Measurements from ENCODE around the gene LPIN2.
"Not testable (repeated sequence)": the region's sequence is repeated elsewhere in the genome, so short reads cannot be mapped to it uniquely, and the experiment has no call there.

LPIN2 gene, protein sequence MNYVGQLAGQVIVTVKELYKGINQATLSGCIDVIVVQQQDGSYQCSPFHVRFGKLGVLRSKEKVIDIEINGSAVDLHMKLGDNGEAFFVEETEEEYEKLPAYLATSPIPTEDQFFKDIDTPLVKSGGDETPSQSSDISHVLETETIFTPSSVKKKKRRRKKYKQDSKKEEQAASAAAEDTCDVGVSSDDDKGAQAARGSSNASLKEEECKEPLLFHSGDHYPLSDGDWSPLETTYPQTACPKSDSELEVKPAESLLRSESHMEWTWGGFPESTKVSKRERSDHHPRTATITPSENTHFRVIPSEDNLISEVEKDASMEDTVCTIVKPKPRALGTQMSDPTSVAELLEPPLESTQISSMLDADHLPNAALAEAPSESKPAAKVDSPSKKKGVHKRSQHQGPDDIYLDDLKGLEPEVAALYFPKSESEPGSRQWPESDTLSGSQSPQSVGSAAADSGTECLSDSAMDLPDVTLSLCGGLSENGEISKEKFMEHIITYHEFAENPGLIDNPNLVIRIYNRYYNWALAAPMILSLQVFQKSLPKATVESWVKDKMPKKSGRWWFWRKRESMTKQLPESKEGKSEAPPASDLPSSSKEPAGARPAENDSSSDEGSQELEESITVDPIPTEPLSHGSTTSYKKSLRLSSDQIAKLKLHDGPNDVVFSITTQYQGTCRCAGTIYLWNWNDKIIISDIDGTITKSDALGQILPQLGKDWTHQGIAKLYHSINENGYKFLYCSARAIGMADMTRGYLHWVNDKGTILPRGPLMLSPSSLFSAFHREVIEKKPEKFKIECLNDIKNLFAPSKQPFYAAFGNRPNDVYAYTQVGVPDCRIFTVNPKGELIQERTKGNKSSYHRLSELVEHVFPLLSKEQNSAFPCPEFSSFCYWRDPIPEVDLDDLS

DNA sequence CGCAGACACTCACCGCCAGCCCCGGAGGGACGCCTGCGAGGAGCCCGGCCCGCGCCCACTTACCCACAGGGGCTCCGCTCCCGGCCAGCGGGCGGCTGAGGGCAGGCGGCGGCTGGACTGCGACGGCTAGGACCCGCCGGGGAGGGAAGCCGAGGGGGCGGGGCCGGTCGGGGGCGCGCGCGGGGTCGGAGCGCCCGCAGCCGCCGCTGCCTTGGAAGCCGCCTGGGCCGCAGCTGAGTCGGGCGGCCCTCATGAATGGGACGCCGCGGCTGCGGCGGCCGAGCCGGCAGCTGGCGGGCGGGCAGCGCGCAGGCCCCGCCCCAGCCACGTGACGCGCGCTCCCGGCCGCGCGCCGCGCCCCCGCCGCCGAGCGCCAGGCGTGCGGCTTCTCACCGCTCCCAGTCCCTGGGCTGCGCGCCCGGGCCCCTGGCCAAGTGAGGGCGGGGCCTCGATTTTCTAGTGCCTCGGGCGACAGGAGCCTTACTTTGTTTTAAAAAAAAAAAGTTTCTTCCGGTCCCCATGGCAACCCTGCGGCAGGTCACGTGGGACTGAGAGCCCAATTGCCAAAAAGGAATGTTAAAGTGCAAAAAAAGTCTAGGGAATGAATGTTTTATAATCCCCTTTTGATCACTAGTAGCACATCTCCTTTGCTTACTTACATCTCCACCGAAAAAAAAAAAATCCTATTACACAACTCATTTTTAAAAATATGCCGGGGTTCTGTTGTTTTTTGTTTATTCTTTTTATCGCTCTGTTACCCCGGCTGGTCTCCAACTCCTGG is at the start of gene LPIN2:
Gene LPIN2, minus strand, starts transcription at position 121 of the 781 bp plus-strand sequence. CDS start 52,304 bp downstream, outside the sequence.
- peak; percentile 98 for DNase-seq

DNA sequence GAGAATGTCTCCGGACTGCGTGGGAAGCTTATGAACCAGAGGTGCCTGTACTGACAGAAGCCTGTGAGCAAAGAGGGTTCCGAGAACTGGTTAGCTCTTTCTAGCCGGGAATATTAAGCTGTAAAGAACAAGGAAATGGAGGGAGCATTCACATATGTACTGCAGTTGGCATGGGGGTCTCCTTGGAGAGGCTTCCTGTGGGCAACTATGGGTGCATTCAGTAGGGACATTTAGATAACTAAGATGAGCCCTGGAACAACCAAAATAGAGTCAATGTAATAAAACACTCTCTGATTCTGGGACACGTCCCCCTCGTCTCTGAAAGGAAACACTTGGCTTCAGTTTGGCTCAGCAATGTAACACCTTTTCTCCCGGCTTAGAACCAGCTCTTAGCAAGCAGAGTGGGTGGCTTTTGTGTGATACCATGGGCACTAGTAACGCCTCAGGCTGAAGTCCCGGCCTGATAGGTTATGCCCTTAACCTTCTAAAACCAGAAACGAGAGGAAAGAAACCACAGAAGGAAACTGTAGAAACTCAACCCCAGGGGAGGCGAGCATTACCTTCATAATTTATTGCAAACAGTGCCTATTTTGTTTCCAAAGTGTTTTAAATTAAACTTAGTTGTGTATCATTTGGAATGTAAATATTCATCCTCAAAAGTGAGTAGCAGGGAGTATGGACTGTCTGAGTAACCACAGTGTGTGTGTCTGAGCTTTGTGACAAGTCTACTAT is 48.8 kb upstream of the LPIN2 start:
- DNase-seq: peak; percentile 85

DNA sequence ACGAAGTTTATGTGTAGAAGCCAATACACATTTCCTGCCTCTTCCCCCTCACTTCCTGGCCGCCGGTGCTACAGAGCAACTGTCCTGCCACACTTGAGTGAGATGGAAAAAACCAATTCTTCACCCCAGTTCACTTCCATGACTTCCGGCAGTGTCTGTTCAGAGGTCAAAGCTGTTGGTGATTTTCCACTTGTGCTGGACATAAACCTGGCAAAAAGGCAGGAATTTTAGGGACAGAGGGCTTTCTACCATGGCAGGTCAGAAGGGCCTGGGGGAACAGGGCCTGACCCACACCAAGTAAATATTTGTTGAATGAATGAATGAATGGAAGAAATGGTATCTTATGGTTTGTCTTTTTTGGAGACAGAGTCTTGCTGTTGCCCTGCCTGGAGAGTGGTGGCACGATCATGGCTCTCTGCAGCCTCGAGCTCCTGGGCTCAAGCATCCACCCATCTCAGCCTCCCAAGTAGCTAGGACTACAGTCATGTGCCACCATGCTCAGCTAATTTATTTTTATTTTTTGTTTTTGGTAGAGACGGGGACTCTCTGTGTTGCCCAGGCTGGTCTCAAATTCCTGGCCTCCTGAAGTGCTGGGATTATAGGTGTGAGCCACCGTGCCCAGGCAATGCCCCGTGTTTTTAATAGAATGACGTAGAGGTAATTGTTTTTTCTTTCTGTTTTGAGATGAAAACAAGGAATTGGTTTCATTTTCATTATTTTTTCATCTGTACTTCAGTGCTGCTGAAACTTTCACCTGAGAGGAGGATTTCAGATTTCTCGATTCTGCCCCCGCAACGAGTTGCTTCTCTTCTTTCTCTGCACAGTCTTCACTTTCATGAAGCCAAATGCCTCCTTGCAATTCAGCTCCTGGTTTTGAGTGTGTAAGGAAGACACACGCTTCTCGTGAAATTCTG is 48.0 kb upstream of the LPIN2 start:
- DNase-seq: peak; percentile 78

DNA sequence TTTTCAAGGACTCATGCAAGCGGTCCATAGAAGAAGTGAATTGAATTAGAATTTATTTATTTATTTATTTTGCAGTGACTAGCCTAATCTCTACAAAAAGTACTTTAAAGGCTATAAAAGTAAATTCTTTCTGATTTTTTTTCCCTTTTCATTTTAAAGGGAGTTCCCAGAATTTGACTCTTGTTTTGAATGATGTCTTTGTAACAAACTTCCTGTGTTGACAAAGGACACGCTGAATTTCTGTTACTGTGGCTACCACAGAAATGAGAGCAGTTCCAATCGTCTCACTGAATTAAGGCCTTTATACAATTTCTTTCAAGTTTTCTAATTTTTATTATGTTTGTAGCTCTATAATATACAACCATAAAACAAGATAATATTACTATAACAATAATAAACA is 46.3 kb upstream of the LPIN2 start:
- peak; percentile 77 for DNase-seq

DNA sequence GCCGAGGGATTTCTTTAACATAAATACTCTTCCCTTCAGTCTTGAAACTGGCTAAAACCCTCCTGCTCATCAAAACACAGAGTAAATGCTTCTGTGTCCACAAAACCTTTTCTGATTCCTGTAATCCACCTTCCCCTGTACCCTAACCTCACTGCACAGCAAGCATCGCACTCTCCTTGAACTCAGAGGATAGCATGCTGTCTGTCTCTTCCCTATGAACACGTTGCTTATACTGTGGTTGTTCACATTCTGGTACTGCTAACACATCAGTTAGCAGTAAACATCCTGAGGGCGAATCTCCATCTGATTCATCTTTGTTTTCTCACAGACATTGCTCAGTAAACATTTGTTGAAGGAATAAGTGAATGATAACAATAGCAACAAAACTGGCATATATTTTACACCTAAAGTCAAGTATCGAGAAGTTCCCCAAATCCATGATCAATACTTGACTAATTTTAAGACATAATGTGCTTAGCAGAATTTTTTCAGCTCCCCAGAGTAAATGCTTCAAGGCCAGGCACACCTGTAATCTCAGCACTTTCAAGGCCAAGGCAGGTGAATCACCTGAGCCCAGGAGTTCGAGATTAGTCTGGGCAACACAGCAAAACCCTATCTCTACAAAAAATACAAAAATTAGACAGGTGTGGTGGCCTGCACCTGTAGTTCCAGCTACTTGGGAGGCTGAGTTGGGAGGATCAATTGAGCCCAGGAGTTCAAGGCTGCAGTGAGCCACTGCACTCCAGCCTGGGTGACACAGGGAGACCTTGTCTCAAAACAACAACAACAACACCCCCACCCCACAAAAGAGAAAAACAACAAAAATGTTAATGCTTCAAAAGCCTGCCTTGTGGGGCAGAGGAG is 45.6 kb upstream of the LPIN2 start:
- DNase-seq: peak; percentile 73

DNA sequence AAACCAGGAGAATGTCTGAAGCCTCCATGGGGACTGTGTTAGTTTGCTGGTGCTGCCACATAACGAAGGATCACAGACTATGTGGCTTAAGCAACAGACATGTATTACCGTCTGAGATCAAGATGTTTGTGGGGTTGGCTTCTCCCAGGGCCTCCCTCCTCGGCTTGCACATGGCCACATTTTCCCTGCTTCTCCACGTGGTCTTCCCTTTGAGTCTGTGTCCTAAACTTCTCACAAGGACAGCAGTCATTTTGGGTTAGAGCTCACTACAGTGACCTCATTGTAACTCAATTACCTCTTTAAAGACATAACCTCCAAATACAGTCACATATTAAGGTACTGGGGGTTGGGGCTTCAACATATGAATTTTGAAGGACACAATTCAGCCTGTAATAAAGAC is 44.6 kb upstream of the LPIN2 start:
- no peak for DNase-seq

DNA sequence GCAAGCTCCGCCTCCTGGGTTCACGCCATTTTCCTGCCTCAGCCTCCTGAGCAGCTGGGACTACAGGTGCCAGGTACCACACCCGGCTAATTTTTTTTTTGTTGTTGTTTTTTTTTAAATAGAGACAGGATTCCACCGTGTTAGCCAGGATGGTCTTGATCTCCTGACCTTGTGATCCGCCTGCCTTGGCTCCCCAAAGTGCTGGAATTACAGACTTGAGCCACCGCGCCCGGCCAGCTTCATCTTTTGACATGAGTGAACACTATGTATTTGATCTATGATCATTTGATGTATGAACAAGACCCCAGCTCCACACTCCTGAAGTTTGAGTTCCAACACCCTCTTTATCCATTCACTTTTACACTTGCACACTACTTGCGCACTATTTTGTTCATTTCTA is 43.4 kb upstream of the LPIN2 start:
- no peak for DNase-seq

DNA sequence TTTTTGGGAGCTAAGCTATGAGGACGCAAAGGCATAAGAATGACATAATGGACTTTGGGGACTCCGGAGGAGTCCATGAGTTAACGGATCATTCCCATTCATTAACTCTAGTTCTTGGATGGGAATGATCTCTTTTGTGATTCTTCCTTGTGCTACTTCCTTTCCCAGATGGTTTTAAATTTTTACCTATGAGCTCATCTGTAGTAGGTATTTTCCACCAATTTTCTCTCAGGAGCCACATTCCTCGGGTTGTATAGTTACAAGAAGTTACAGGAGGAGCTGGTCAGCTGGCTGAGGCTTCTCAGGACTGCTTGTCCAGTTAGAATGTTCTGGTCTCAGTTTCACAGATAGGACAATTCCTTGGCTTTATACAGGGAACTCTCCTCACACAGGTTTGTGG is 42.9 kb upstream of the LPIN2 start:
- no peak for DNase-seq

DNA sequence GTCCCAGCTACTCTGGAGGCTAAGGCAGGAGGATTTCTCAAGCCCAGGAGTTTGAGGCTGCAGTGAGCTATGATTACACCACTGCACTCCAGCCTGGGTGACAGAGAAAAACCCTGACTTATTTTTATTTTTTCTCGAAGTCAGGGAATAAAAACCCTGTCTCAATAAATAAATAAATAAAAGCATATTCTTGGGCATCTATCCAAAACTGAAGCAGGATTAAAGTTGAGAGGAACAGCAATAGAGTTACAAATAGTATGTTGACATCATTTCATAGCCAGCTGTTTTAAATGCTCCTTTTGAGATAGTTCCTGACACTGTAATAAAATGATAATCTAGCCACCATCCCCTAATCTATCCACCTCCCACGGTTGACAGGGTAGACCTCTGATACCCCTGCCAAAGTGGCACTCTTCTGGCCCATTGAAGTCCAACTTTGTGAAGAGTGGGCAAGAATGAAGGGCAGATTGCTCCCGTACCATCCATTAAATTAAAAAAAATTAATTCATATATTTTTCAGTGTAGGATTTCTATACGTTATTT is 42.3 kb upstream of the LPIN2 start:
- DNase-seq: no peak

DNA sequence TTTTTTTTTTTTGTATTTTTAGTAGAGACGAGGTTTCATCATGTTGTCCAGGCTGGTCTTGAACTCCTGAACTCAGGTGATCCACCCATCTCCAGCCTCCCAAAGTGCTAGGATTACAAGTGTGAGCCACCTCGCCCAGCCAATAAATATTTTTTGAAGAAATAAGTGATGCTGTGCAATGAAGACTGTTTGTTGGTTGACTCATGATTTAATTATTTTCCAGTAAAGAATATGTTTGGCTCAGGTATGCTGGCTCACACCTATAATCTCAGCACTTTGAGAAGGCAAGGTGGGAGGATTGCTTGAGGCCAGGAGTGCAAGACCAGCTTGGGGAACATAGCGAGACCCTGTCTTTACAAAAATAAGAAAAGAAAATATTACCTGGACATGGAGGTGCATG is 41.8 kb upstream of the LPIN2 start:
- DNase-seq: no peak

DNA sequence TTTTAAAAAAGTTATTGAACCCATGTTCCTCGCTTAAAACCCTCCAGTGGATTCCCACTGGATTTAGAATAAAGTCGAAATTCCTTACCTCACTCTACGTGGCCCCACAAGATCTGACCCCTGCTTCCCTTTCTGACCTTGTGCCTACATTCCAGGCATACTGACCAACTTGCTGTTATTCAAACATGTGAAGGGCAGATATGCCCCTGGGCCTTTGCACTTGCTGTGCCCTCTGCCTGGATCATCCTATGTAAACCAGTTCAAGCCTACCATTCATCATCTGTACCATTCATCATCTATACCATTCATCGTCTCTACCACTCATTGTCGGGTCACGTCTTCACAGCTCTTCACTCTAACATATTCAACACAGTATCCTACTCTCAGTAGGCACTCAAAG is 41.3 kb upstream of the LPIN2 start:
- DNase-seq: no peak

DNA sequence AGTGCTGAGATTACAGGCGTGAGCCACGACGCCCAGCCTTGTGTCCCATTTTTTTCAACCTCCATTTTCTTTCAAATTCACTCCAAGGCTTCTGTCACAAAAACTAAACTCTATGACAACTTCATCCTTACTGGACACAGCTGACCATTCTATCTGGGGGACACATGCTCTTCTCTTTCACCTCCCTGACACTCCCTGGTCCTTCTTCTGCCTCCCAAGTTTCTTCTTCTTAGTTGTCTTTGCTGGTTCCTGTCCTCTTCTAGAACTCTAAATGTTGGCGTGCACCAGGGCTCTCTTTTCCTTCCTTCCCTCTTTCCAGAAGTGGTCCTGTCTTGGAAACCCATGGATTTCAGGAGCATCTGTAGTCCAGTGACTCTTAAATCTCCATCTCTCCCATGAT is 40.1 kb upstream of the LPIN2 start:
- DNase-seq: no peak

DNA sequence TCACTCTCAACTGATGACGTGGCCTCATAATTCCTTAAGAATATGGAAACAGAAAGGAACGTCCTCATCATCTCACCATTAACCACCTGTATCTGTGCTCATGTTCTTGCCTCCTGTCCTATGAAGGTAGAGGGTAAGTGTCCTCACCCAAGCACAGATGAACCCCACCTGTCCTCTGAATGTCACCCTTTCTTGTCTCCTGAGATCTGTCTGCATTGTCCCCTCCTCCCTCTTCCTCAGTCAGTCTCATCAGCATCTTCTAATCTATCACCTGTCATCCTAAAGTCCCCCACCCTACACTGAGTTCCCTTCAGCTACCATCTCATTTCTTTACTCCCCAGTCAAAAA is 39.4 kb upstream of the LPIN2 start:
- no peak for DNase-seq

DNA sequence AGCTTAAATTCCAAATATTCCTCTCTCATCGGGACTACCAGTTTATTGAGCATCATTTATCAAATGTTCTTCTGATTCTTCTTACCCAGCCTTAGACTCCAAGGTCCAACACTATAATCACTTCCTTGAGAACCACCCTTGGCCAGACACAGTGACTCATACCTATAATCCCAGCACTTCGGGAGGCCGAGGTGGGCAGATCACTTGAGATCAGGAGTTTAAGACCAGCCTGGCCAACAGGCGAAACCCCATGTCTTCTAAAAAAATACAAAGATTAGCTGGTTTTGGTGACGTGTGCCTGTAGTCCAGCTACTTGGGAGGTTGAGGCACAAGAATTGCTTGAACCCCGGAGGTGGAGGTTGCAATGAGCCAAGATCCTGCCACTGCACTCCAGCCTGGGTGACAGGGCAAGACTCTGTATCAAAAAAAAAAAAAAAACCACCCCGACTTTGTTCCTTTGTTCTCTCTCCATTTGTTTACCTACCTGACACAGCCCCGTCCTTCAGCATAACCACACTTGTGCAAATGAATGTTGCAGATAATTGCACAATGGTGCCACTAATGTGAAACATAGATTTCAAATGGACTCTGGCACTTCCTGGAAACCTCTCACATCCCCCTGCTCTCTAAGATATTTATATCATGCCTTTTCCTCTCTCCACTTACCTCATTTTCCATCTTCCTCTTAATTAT is 38.9 kb upstream of the LPIN2 start:
- DNase-seq: no peak

DNA sequence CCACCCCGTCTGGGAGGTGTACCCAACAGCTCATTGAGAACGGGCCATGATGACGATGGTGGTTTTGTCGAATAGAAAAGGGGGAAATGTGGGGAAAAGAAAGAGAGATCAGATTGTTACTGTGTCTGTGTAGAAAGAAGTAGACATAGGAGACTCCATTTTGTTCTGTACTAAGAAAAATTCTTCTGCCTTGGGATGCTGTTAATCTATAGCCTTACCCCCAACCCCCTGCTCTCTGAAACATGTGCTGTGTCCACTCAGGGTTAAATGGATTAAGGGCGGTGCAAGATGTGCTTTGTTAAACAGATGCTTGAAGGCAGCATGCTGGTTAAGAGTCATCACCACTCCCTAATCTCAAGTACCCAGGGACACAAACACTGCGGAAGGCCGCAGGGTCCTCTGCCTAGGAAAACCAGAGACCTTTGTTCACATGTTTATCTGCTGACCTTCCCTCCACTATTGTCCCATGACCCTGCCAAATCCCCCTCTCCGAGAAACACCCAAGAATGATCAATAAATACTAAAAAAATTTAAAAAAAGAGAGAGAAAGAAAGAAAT is 37.0 kb upstream of the LPIN2 start:
- DNase-seq: not testable (repeated sequence)

DNA sequence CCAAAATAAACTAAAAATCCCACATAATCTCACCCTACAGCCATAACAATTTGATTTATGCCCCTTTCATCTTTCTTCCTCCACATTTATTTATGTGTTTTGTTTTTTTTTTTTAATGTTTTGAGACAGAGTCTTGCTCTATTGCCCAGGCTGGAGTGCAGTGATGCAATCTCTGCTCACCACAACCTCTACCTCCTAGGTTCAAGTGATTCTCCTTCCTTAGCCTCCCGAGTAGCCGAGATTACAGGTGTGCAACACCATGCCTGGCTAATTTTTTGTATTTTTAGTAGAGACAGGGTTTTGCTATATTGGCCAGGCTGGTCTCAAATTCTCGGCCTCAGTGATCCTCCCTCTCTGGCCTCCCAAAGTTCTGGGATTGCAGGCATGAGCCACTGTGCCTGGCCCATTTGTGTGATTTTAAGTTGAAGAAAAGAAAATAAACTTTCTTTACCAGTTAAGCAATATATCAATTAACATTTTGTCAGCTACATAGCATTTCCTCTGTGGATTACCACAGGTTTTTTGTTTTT is 35.9 kb upstream of the LPIN2 start:
- DNase-seq: no peak

DNA sequence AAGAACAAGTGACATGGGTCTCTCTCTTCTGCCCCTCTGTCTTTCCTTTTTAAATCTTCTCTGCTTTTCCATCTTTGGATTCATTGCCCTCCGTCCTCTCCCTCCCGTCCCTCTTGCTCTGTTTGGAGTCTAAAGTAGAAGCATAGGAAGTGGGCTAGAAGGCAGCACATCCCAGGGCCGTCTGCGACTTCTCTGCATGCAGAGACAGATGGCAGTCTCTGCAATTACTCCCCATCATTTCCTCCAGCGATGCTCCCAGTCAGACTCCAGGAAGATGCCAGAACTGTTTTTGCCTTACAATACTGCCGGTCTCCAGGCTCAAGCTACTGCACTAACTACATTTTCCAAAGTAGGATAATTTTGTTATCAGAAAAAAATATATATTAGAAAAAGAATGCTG is 35.2 kb upstream of the LPIN2 start:
- no peak for DNase-seq

DNA sequence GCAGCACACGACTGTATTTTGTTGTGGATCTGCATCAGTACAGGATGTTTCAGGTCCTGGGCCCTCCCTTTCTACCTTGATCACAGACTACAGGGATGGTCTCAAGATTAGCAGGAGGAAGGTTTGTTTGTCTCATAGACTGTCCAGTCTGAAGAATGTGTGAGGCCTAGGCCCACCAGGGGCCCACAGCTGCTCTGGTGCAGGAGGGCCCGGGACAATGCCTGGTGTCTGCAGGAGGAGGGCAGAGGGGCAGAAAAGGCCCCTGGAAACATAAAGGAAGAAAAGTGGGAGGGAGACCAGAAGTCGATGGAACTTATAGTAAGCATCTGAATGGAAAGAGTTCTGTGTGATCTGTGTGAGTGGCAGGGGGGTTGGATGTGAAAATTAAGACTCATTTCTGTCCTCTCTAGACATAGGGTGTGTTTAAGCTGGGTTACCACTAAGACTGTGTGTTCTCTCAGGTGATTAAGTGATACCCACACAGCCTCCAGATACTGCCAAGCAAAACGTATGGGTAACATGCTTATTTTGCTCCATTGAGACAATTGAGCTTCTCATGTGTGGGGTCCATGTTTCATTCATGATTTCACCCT is 33.4 kb upstream of the LPIN2 start:
- DNase-seq: peak; percentile 74

Measured in activated CD4-positive, alpha-beta T cell treated with anti-CD3 and anti-CD28 coated beads, Interleukin-10, Interleukin-2, amounts not matched to agents 100 ng/mL and 50 ng/mL, durations not matched to agents 16 hours and 8 hours (primary cell).